ENCODE measurements around the gene NTN4.
"Not testable (repeated sequence)": the region's sequence is repeated elsewhere in the genome, so short reads cannot be mapped to it uniquely, and the experiment has no call there.

The NTN4 gene

DNA sequence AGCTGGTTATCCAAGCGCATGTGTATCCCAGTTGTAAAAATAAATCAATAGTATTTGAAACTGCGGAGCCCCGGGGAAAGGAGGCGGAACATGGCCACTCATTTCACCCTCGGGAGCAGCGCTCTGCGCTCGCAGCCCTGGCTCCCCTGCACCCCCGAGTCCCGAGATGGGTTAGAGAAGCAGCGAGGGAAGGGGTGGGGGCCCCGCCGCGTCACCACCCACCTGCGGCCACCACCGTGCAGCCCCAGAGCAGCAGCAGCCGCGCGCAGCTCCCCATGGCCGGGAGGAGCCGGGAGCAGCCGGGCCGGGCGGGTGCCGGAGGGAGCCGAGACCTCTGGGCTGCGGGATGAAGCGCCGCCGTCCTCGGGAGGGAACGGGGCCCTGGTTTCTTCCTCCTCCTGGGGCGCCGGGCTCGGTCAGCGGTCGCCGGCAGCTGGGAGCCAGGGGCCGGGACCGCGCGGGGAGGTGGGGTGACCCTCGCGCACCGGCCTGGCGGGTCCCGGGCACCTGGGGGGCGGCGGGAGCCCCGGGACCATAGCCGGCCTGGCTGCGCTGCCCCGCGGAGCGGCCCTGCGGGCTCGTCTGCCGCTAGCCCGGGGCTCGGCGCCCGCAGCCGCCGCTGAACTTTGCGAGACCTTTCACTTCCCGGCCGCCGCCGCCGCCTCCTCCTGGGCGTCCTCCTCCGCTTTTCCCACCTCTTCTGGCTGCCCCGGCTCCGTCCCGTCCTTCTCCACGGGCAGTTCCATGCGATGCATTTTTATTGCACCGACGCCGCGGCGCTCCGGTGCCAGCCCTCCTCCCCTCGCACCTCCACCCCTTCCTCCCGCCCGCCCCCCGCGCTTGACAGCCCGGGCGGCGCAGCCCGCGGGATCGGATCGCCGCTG lies at the start of gene NTN4:
Gene NTN4 (minus strand): TSS at position 732 of the 884 bp plus-strand sequence. CDS start 455 bp downstream, at position 277.
- DNase-seq (ENCODE audit: low read depth in 2 of 2), result no peak

DNA sequence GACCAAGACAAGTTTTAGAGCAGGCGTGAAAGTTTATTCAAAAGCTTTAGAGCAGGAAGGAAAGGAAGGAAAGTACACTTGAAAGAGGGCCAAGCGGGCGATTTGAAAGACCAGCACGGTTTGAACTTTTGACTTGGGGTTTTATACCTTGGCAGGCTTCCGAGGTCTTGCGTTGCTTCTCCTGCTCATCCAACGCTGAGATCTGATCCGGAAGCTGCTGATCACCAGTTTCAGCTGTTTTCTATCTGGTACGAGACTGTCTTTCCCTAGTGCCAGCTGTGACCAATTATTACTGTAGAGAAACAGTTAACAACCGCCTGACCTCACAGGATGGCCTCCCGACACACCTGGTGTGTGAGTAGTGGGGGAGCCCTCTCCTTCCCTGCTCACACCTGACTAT lies 47.6 kb upstream of the NTN4 start:
- DNase-seq (ENCODE audit: low read depth in 2 of 2), result no peak

DNA sequence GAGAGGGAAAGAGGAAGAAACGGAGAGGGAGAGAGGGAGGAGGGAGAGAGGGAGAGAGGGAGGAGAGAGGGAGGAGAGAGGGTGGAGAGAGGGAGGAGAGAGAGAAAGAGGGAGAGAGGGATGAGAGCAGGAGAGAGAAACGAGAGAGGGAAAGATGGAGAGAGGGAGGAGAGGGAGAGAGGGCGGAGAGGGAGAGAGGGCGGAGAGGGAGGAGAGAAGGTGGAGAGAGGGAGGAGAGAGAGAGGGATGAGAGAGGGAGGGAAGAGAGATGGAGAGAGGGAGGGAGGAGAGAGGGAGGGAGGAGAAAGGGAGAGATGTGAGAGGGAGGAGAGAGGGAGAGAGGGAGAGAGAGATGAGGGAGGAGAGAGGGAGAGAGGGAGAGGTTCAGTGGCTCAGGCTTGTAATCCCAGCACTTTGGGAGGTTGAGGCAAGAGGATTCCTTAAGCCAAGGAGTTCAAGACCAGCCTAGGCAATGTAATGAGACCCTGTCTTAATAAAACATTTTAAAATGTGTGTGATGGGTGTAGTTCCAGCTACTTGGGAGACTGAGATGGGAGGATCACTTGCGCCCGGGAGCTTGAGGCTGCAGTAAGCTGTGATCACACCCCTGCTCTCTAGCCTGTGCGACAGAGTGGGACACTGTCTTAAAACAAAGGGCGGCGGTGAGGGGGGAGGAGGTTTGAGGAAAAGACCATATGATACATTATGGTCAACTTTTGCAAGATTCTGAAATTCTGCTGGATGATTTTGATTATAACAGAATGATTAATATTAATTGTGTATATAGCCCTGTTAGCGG lies 46.9 kb upstream of the NTN4 start:
- no peak for DNase-seq (ENCODE audit: low read depth in 2 of 2)

DNA sequence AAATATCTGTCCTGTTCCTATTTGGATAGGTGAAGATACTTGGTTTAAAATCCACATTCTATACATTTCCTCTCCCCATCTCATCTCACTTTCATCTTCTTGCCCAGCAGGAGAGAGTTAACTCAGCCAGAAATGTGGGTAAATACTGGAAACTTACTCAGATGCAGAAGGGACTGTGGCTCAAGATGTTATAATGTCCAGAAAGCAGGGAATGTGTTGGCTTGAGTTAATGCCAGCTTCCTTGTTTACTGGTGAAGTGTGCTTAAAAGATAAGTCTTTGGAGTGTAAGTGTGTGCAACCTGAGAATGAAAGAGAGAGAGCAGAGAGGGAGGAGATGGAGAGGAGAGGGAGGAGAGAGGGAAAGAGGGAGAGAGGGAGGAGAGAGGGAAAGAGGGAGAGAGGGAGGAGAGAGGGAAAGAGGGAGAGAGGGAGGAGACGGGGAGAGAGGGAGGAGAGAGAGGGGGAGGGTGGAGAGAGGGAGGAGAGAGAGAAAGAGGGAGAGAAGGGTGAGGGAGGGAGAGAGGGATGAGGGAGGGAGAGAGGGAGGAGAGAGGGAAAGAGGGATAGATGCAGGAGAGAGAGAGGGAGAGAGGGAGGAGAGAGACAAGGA lies 46.2 kb upstream of the NTN4 start:
- no peak for DNase-seq (ENCODE audit: low read depth in 2 of 2)

DNA sequence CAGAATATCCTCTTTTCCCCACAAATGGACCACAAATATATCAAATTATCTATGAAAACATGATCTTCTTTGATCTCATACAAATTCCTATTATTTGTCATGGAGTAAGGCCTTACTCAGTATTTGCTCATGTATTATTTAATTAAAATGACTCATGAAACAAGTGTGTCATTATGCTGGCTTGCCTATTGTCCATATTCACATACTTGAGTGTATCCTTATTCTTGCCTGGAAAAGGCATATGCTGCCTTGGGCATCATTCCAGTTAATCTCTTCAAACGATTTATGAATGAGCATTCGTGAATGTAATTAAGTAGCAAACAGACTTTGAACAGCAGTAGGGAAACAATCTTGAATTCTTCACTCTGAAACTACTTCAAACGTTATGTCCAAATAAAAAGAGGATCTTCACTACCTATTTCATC lies 45.6 kb upstream of the NTN4 start:
- DNase-seq (ENCODE audit: low read depth in 2 of 2), result no peak

DNA sequence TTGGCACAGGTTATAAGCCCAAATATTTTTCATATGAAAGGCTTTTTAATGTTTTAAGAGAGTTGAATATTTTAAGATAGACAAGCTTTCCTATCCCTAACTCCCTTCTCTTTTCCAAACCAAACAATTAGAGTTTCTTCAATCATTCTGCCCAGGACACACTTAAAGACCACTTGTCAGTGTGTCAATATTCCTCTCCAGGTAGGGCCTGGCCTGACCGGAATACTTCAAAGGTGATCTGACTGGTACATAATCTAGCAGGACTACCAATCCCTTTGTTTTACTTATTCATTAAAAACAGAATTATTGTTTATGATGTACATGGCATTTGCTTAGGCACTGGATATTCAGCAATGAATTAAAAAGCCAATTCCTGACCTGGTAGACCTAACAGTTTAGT lies 44.0 kb upstream of the NTN4 start:
- no peak for DNase-seq (ENCODE audit: low read depth in 2 of 2)

DNA sequence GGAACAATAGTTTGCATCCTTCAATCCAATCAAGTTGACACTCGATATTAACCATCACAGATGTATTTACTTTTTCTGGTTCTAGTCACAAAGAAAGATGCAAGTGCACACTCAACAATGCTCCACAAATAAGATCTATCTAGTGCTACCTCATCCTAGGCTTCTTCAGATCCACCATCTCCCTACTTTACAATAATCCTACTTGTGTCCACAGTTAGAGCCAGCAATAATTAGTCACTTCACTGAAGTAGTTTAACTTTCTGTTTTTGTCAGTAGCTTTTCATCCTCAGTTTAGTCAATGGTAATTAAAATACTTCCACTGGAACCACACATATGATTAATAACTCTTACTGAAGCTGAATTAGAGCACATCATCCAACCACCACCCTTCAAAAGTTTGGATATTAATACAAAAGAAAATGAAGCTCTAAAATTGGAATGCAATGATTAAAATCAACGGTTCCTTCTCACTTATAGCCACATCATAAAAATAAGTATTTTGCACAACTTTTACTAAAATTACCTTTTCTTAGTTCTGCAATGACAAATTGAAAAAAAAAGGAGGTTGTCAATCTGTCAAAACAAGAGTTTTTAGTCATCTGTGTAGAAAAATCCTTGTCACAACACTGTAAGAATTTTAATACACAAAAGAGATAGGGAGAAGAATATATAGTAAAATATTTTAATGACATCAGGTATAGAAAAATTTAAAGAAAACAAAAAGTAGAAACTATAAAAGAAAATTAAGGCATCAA lies 39.9 kb upstream of the NTN4 start:
- DNase-seq (ENCODE audit: low read depth in 2 of 2), result no peak

DNA sequence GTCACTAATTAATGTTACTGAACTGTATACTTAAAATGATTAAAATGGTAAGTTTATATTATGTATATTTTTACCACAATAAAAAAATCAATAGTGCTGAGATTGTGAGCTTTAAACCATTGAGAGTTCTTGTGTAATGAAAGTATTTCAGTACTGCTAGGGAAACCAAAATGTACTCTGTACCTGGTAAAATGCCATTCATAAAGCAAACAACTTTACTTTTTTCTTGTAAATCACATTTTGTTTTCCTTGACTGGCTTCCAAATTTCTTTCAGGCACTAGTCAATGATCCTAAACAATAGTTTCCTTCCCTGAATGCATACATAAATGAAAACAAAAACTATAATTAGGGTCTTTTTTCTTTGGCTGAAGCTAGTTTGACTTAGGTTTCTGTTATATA lies 38.8 kb upstream of the NTN4 start:
- DNase-seq (ENCODE audit: low read depth in 2 of 2), result no peak

DNA sequence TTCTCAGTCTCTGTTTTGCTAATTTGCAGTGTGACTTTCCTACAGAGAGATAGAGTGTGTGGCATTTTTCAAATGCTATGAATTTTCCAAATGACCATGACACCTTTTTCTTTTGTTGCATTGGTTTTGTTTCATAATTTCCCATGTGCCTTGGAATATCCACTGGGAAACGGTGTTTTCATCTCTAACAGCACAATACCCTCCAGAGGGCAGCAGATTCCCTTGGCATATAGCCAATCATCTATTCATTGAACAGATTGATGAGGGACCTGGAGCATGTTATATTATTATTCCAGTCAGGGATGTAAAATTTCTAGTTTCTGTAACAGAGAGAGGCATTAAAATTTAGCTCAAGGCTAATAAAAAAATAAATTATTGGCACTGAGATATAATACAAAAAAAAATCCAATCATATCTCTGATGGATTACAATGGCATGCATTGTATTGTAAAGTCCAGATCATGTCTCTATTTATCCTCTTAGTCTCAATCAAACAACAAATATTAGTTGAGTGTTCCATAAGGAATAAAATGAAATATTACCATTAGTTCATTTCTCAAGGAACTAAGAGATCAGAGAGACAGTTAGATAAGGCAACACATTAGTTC lies 29.6 kb upstream of the NTN4 start:
- no peak for DNase-seq (ENCODE audit: low read depth in 2 of 2)

DNA sequence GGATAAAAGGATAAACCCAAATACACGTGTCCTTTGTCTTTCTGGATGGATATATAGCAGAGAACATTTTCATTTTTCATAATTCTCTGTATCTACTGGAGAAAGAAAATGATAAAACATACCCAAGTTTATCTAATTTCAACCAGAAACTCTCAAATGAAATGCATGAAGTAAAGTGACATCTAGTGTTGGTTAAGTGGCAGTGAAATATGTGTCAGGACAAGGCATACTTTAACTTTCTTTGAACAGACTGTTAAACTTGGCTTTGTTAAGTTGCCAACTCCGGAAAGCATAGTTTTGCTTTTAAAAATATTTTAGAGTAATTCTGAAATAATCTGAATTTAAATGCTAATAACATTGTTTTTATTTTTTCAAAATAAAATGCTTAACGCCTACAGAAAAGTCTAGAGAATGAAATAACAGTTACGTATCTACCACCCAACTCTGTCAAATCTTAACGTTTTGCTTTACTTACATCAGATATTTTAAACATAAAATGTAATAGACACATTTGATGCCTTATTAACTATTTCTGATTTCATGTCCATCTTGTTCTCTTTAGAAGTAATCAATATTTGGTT lies 25.2 kb upstream of the NTN4 start:
- DNase-seq (ENCODE audit: low read depth in 2 of 2), result no peak

DNA sequence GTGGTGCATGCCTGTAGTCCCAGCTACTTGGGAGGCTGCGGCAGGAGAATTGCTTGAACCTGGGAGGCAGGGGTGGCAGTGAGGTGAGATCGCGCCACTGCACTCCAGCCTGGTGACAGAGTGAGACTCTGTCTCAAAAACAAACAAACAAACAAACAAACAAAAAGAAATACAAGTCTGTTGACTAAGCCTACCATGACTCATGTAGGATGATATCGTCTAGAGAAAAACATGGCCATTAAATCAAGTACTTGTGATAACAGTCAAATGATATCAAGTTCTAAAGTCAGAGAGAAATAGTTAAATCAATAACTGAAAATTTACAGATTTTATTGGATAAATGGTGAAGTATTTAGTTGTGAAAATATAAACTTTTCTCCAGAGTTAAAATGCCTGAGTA lies 21.6 kb upstream of the NTN4 start:
- DNase-seq (ENCODE audit: low read depth in 2 of 2), result not testable (repeated sequence)

DNA sequence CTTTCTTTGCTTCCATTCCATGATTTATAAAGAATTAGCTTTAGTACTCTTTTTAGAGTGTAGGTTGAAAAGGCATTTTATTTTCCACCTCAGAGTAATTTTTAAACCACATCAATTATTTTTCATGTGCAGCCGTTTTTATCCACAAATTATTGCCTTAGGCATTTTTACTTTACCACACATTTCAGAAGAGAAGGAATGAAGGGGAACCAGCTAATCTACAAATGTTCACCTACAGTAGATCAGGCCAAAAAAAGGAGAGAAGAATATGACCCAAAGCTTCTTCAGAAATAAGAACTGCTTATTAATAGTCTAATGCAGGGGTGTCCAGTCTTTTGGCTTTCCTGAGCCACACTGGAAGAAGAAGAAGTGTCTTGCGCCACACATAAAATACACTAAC lies 19.8 kb upstream of the NTN4 start:
- no peak for DNase-seq (ENCODE audit: low read depth in 2 of 2)

DNA sequence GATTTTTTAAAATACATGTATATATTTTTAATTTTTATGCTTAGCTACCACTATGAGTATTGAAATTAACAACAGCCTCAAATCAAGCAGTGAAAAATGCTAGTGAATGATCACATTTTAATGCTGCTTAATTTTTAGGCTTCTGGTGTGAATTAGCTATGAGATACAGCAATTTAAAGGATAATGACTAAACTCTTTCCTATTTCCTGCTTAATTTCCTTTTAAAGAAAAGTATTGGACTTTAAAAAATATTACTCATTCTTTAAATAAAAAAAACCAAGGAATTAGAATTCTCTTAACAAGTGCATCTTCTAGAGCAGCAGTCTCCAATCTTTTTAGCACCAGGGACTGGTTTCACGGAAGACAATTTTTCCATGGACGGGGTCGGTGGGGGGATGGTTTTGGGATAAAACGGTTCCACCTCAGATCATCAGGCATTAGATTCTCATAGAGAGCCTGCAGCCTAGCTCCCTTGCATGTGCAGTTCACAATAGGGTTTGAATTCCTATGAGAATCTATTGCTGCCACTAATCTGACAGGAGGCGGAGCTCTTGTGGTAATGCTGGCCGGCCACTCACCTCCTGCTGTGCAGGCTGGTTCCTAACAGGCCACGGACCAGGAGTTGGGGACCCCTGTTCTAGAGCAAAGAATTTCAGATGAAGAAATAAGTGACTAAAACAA lies 18.6 kb upstream of the NTN4 start:
- DNase-seq (ENCODE audit: low read depth in 2 of 2), result no peak

DNA sequence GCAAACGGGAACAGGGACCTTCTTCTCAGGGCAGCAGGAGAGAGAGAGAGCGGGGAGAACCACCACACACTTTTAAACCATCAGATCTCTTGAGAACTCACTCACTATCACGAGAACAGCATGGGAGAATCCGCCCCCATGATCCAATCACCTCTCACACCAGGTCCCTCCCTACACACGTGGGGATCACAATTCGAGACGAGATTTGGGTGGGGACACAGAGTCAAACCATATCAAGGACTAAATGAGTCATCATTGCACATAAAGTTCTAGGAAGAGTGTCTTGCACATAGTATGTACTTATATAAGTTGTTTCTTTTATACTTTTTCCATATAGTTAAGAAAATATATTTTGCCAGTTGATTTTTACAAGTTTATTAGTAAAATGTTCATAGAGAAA lies 17.6 kb upstream of the NTN4 start:
- DNase-seq (ENCODE audit: low read depth in 2 of 2), result no peak

DNA sequence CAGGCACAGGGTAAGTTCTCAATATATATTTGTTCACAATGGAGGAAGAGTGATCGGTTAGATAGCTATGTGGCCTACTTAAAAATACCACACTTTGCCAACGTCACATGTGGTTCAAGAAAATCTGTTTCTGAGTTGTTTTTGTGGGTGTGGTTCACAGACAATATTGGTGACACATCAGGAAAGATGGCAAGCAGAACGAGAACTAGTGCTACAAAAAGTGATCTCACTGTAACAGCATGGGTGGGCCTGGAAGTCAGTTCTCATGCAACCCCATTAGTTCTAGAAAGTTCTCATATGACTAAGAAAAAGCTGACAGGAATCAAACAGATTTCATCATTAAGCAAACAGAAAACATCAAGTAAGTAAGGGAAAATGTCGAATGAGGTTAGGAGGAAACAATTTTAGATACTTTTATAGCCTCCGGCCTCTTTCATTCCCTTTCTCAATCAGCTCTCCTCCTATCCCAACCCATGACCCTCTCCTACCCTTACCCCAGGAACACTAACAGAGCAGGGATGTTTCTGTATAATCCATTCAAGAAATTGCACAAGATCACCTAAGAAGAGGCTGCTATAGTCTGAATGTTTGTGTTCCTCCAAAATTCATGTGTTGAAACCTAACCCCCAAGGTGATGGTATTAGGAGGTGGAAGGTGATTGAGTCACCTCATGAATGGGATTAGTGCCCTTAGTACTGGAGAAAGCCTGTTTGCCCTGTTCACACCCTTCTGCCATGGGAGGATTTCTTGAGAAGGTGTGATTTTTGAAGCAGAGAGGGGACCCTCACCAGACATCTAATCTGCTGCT lies 15.5 kb upstream of the NTN4 start:
- no peak for DNase-seq (ENCODE audit: low read depth in 2 of 2)

DNA sequence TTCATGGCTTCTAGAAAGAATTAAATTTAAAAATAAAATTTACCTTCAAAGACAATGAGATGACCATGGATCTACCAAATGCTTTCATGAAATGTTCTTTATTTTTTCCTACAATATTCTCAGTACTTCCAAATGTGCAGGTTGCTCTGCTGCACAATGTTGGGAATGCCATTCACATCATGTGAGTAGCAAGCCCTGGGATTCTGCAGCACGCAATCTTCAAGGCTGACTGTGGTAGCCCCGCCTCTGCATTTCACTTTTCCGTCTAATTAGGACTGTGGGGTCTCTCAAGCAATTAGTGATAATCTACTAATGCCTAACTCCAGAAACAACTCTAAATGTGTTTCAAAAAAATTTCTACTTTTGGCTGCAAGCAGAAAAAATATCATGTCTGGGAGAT lies 13.7 kb upstream of the NTN4 start:
- no peak for DNase-seq (ENCODE audit: low read depth in 2 of 2)

DNA sequence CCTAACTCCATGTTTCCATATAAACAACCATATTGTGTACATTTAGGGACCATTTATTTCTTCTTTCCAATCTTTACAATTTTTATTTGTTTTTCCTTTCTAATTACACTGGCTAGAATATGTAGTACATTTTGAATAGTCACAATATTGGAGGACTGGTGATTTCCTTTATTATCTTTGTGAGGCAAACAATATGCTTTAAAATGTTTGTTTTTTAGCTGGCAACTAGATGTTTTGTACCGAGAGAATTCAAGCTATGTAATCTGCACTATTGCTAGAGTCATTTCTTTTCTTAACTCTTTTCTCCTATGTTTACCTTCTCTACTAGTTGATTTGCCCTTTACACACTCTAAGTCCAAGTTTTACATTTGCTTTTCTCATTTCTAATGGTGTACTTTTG lies 13.3 kb upstream of the NTN4 start:
- DNase-seq (ENCODE audit: low read depth in 2 of 2), result no peak

DNA sequence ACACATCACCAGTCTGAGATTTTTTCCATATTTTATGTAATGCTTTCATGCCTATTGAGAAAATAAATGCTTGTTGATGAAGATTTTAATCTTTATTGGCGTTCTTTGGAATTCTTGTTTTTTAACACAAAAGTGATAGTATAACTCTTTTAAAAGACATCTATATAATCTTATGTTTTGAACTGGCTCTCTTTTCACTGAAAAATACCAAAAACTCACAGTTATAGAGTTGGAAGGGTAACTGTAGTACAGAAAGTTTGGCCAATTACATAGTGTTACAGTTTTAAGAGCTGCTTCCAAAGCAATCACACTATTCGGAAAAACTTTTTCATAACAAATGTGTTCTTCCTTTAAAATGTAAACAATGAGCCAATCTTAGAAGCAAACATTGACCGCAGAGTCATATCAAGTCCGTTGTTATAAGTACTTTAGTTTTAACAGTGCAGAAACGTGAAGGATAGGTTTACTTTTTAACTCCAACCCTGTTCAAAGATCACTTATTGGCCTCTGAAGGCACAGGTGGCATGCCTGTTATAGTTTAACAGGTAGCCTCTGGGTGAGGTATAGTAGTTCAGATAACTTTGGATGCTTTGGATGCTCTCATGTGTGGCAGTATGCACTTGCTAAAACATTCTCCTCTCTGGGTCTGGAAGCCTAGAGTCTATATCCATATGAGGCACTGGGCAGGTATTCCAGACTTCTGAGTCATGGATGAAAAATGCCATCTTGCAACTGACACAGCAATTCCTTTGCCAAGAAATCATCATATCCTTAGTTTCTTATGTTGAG lies 12.1 kb upstream of the NTN4 start:
- DNase-seq (ENCODE audit: low read depth in 2 of 2), result no peak

DNA sequence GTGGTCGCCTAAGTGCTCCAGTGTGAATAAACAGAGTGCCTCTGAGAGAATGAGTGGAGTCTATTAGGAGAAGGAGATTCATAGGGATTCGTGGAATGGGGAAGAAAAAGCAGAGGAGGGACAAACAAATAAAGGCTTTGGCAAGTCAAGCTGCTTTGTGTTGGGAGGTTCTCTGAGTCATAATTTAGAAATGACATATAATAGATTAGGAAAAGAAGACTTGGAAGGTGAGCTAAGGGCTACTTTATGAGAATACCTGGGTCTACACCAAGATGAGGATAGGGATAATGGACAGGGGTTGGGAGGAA lies 6.4 kb upstream of the NTN4 start:
- DNase-seq (ENCODE audit: low read depth in 2 of 2), result no peak
